Measurements from ENCODE around the gene OARD1. TPM values are rescaled to one million over a fixed set of nuclear protein-coding genes. Genes with fewer than 3 reads are reported as not detected.

Gene OARD1
- total and polyA plus RNA-seq, 2 of the 8 experiments (the other 6 are each of a cell fraction or from before 2014, with no cell fraction given): 16.8 to 35.8 TPM

GRCh38 chr6:41061196-41061726 lies 10.9 kb downstream of the OARD1 start:
- Histone ChIP-seq H3K4ac (replicated peaks; ENCODE audit: insufficient read length, low read depth, low read length) (no peak overlapping the region), H2AFZ (ENCODE audit: low read length) (no peak overlapping the region), H3K14ac (ENCODE audit: insufficient read length) (no peak overlapping the region), H2BK12ac (ENCODE audit: low read depth, low read length) (no peak overlapping the region), H2AK5ac (ENCODE audit: low read depth, low read length) (no peak overlapping the region), H3K9ac (replicated peaks in 1 of 4; ENCODE audit: extremely low read depth in 1 of 4, low read depth in 3 of 4, low read length in 3 of 4) (no peak overlapping the region), H3K4me3 (ENCODE audit: extremely low read depth in 1 of 4, insufficient read depth in 2 of 4, low read depth in 3 of 4, low read length in 4 of 4) (no peak overlapping the region), H2BK120ac (replicated peaks; ENCODE audit: low read depth, low read length) (no peak overlapping the region), H4K91ac (replicated peaks; ENCODE audit: insufficient read length, low read length) (no peak overlapping the region), H3K27ac (ENCODE audit: low read depth, low read length) (no peak overlapping the region), H4K20me1 (replicated peaks in 1 of 2; ENCODE audit: control insufficient read depth in 1 of 2, insufficient read depth in 2 of 2, low read length in 2 of 2) (no peaks in the 10 kb centered on the region), H3K79me2 (ENCODE audit: control insufficient read depth in 1 of 2, insufficient read depth in 2 of 2, low read length in 2 of 2) (no peaks in the 10 kb centered on the region), H2BK5ac (ENCODE audit: low read depth, low read length) (no peak overlapping the region), H3K79me1 (ENCODE audit: low read depth, low read length) (no peaks in the 10 kb centered on the region), H3K36me3 (ENCODE audit: control insufficient read depth in 2 of 4, insufficient read depth in 4 of 4, low read length in 3 of 4) (peaks cover 4 to 30% (median 16%) of the 10 kb centered on the region in 4 experiments; a peak in 7 of 8 replicates), H3K23me2 (ENCODE audit: low read depth, low read length) (no peaks in the 10 kb centered on the region), H3K4me1 (replicated peaks in 1 of 4; ENCODE audit: control insufficient read depth in 3 of 4, insufficient read depth in 4 of 4, low read length in 3 of 4) (no peaks in the 10 kb centered on the region; a peak in 1 of 7 replicates), H3K4me2 (ENCODE audit: insufficient read depth in 1 of 2, low read depth in 2 of 2, low read length in 2 of 2) (no peak overlapping the region), H3K27me3 (replicated peaks in 1 of 4; ENCODE audit: control insufficient read depth in 3 of 4, extremely low read depth in 1 of 4, insufficient read depth in 3 of 4, low read length in 3 of 4) (no peaks in the 10 kb centered on the region), H3K23ac (ENCODE audit: insufficient read length) (no peak overlapping the region), H4K8ac (ENCODE audit: extremely low read depth, insufficient read depth, low read length) (peak overlapping the region; percentile 69; the same call in 1 of the 2 replicates), H3K9me3 (ENCODE audit: insufficient read depth in 2 of 2, low read depth in 1 of 2, low read length in 1 of 2) (no peaks in the 10 kb centered on the region), H4K5ac (ENCODE audit: insufficient read length, low read depth, low read length) (no peak overlapping the region), H3K56ac (replicated peaks; ENCODE audit: insufficient read length, low read depth, low read length) (no peak overlapping the region), H3K18ac (ENCODE audit: extremely low read depth, low read length) (no peak overlapping the region), H2BK15ac (ENCODE audit: low read length) (no peak overlapping the region), H2BK20ac (ENCODE audit: low read length) (no peak overlapping the region)
- CTCF ChIA-PET (ENCODE audit: partially characterized antibody): interaction anchor here (2.0 kb wide), 1 partner anchor 22 kb away, joined by 11 read pairs; the partner anchor contains the start of gene UNC5CL
- POLR2A ChIA-PET (ENCODE audit: partially characterized antibody): no interaction called here
- no peak for FAIRE-seq
- 93% methylated on average over 13 of the region's 13 CpGs; no CpG with 5 or more reads in 1 of the 2 experiments for WGBS, 2 experiments (ENCODE audit: extremely low coverage in 1 of 2, insufficient coverage in 1 of 2, insufficient read length in 1 of 2, insufficient replicate concordance in 2 of 2, low coverage in 1 of 2, low lambda C conversion rate in 2 of 2, missing lambda C conversion rate in 1 of 2)
- TF ChIP-seq CTBP2 (IDR thresholded peaks at IDR 0.05; ENCODE audit: borderline replicate concordance, insufficient read depth, insufficient read length, low read length): no peak
- no peak for TF ChIP-seq BACH1 (IDR thresholded peaks at IDR 0.05; ENCODE audit: low read length)
- no peak for TF ChIP-seq CBX5 (IDR thresholded peaks at IDR 0.05; ENCODE audit: low read depth, low read length)
- TF ChIP-seq ASH2L (IDR thresholded peaks at IDR 0.05; ENCODE audit: low read length): no peak
- TF ChIP-seq MAFK (IDR thresholded peaks at IDR 0.05; ENCODE audit: low read depth, low read length): no peak
- no peak for TF ChIP-seq RBBP5 (IDR thresholded peaks at IDR 0.05; ENCODE audit: borderline replicate concordance, low read depth, low read length)
- no peak for TF ChIP-seq TCF12 (IDR thresholded peaks at IDR 0.05; ENCODE audit: low read depth, low read length)
- no peak for TF ChIP-seq ZNF274 (IDR thresholded peaks at IDR 0.05; ENCODE audit: borderline replicate concordance, extremely low read depth, low read length)
- TF ChIP-seq, protein P1, sequence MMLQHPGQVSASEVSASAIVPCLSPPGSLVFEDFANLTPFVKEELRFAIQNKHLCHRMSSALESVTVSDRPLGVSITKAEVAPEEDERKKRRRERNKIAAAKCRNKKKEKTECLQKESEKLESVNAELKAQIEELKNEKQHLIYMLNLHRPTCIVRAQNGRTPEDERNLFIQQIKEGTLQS (IDR thresholded peaks at IDR 0.05; ENCODE audit: insufficient read depth, low read depth, low read length): no peak
- TF ChIP-seq YY1 (IDR thresholded peaks at IDR 0.05; ENCODE audit: low read depth, low read length): no peak
- TF ChIP-seq KDM4A (IDR thresholded peaks at IDR 0.05; ENCODE audit: low read depth, low read length, severe bottlenecking): no peak
- no peak for TF ChIP-seq CREB1 (IDR thresholded peaks at IDR 0.05)
- no peak for TF ChIP-seq SUZ12 (IDR thresholded peaks at IDR 0.05; ENCODE audit: low read length)
- no peak for DNase-seq (ENCODE audit: low read depth in 1 of 2, low spot score in 2 of 2)
